ENCODE results near the gene NIM1K. TPM values are rescaled to one million over a fixed set of nuclear protein-coding genes. Genes with fewer than 3 reads are reported as not detected.

Gene NIM1K
- total RNA-seq, 4 donors from 2014 or later = not detected

DNA sequence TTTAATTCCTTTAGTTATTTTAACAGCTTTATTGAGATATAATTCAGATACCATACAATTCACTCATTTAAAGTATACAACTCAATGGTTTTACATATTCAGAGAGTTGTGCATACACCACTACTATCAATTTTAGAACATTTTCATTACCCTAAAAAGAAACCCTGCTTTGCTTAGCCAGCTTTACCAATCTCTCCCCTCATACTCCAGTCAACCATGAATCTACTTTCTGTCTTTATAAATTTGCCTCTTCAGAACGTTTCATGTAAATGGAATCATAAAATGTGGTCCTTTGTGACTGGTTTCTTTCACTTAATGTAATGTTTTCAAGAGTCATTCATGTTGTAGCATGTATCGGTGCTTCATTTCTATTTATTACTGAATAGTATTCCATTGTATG lies 24.9 kb downstream of the NIM1K start:
- TF ChIP-seq POLR2A (IDR thresholded peaks at IDR 0.05) (no peak), CTCF (IDR thresholded peaks at IDR 0.05) (no peak)
- Histone ChIP-seq H3K9me3 (no peaks in the 10 kb centered on the region), H3K4me3 (no peak overlapping the region), H3K4me1 (no peaks in the 10 kb centered on the region), H3K27me3 (no peaks in the 10 kb centered on the region), H3K36me3 (no peaks in the 10 kb centered on the region), H3K27ac (no peak overlapping the region)
- DNase-seq = no peak

GRCh38 chr5:43219120-43219519 lies 27.1 kb downstream of the NIM1K start:
- Histone ChIP-seq H3K4me1 (no peaks in the 10 kb centered on the region), H3K27me3 (no peaks in the 10 kb centered on the region), H3K9me3 (no peaks in the 10 kb centered on the region), H3K36me3 (no peaks in the 10 kb centered on the region), H3K4me3 (no peak overlapping the region), H3K27ac (no peak overlapping the region)
- no peak for DNase-seq
- TF ChIP-seq CTCF (IDR thresholded peaks at IDR 0.05) (no peak), POLR2A (IDR thresholded peaks at IDR 0.05) (no peak)

GRCh38 chr5:43221502-43221901 lies 29.5 kb downstream of the NIM1K start:
- DNase-seq = no peak
- Histone ChIP-seq H3K36me3 (no peaks in the 10 kb centered on the region), H3K4me3 (no peak overlapping the region), H3K27ac (no peak overlapping the region), H3K27me3 (no peaks in the 10 kb centered on the region), H3K4me1 (no peaks in the 10 kb centered on the region), H3K9me3 (no peaks in the 10 kb centered on the region)
- TF ChIP-seq CTCF (IDR thresholded peaks at IDR 0.05) (no peak), POLR2A (IDR thresholded peaks at IDR 0.05) (no peak)

DNA sequence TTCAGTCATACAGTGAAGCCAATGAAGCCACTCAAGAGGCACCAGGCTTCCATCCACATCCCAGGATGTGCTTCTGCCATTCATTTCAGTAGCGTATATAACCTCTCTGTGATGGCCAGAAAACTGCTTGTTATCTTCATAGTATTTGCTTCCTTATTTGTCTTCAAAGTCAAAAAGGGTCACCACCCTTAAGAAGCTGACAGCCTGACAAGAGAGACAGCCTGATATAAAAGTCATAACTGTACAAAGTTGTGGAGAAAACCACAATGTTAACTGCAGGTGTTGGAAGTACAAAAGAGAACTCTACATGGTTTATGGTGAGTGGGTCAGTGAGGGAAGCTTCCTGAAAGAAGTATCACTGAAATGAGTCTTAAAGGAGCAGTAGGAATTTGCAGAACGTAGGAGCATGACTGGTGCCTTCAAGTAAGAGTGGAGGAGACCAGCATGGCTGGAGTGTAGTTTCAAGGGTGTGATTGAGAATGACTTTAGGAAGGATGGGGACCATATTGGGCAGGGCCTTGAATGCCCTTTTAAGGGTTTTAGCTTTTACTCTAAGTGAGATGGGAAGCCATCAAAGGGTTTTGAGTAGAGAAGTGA lies 33.7 kb downstream of the NIM1K start:
- Histone ChIP-seq H3K9me3 (no peaks in the 10 kb centered on the region), H3K4me3 (no peak overlapping the region), H3K27me3 (no peaks in the 10 kb centered on the region), H3K4me1 (no peaks in the 10 kb centered on the region), H3K27ac (no peak overlapping the region), H3K36me3 (no peaks in the 10 kb centered on the region)
- TF ChIP-seq POLR2A (IDR thresholded peaks at IDR 0.05) = no peak
- TF ChIP-seq CTCF (IDR thresholded peaks at IDR 0.05) = no peak
- DNase-seq = no peak

DNA sequence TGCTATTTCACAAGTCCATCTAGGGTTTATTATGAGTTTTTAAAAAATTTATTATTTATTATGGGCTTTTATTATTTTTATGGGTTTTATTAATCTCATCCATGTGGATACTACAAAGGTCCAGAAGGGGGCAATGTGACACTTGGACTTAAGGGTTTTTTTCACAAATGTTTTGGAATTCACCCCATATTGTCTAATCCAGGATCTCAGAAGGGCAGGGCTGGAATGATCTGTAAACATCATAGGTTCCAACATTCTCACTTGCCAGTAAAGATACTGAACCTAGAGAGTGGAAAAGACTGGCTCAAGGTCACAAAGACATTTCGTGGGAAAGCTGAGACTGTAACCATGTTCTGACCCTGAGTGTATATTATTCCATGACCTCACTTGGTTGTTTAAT lies 35.6 kb downstream of the NIM1K start:
- no peak for TF ChIP-seq POLR2A (IDR thresholded peaks at IDR 0.05)
- TF ChIP-seq CTCF (IDR thresholded peaks at IDR 0.05) = peak in 3 of 6 experiments; percentile 26 to 32 (median 32)
- no peaks in the 10 kb centered on the region for H3K4me1 ChIP-seq
- no peaks in the 10 kb centered on the region for H3K27me3 ChIP-seq
- no peak for DNase-seq
- H3K36me3 ChIP-seq = no peaks in the 10 kb centered on the region
- no peak overlapping the region for H3K4me3 ChIP-seq
- no peaks in the 10 kb centered on the region for H3K9me3 ChIP-seq
- H3K27ac ChIP-seq = no peak overlapping the region

DNA sequence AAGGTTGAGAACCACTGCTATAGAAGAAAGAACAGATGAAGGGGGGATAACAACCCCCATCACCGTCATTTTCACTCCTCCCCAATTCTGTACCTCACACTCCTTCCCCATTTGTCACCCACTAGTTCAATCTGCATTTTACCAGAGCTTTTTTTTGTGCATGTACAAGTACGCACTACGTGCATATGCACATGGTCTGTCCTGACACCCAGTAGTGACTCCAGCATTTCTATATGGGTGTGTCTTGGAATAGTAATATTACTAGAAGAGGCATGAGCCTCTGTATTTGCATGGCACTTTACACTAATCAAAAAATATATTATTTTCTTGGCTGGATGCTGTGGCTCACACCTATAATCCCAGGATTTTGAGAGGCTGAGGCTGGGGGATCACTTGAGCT lies 38.7 kb downstream of the NIM1K start:
- no peaks in the 10 kb centered on the region for H3K27me3 ChIP-seq
- H3K27ac ChIP-seq = no peak overlapping the region
- no peaks in the 10 kb centered on the region for H3K4me1 ChIP-seq
- H3K4me3 ChIP-seq = no peak overlapping the region
- H3K36me3 ChIP-seq = no peaks in the 10 kb centered on the region
- no peaks in the 10 kb centered on the region for H3K9me3 ChIP-seq
- DNase-seq = no peak
- TF ChIP-seq CTCF (IDR thresholded peaks at IDR 0.05) (no peak), POLR2A (IDR thresholded peaks at IDR 0.05) (no peak)

Measured in Peyer's patch (tissue), 4 donors.